SK-N-MC (cell line): Measurements from ENCODE around the gene CERKL.

Source experiments
- EZH2 ChIP-seq: fragments of 200-600 bp; sonication (generic); IDR thresholded peaks from one replicate; pipeline ENCODE4 v1.6.1; 2017; ENCODE audit warnings: antibody characterized with exemption
- FOXP2 ChIP-seq: optimal IDR thresholded peaks from 2 replicates; pipeline ENCODE3; 2011; ENCODE audit warnings: mild to moderate bottlenecking, moderate library complexity; ENCODE audit not compliant: insufficient read depth; ENCODE audit errors: extremely low read length, control extremely low read depth
- POLR2AphosphoS5 ChIP-seq: IDR thresholded peaks from 2 replicates; pipeline ENCODE4 v1.6.1; 2012; ENCODE audit warnings: mild to moderate bottlenecking, low read depth, low read length, borderline replicate concordance

GRCh38 chr2:181607629-181608590, 49.0 kb downstream of the CERKL start:
- no peak for TF ChIP-seq EZH2
- no peak for TF ChIP-seq POLR2AphosphoS5
- no peak for TF ChIP-seq FOXP2
